OCI-LY7 (cell line): Measurements from ENCODE around the gene SELENOS. TPM values are rescaled to one million over a fixed set of nuclear protein-coding genes. Genes with fewer than 3 reads are reported as not detected.

Experiments used
- BruUV-seq: library from RNA; stranded (reverse); fragments of 400-500 nt; replicated peaks from 2 replicates; lab custom pipeline; 2021; lab: Mats Ljungman, UMichigan
- CTCF ChIA-PET: fragments of 300-600 bp; sonication (Branson Sonifier 250); formaldehyde crosslinking; loops from one replicate; lab custom pipeline; 2022; ENCODE audit warnings: antibody characterized with exemption; ENCODE audit not compliant: unreplicated experiment; lab: Charles Lee
- POLR2A ChIA-PET: fragments of 300-600 bp; sonication (Branson Sonifier 250); formaldehyde crosslinking; loops from one replicate; lab custom pipeline; 2022; ENCODE audit warnings: antibody characterized with exemption; lab: Charles Lee
- DNase-seq: peaks from one replicate; pipeline ENCODE4 v3.0.0-alpha.2; 2015; ENCODE audit warnings: low spot score
- H2AFZ ChIP-seq: fragments of 200-600 bp; sonication (generic), shearing (Covaris generic); 2 replicates; pipeline ENCODE4 v1.6.1; 2014; ENCODE audit warnings: mild to moderate bottlenecking, antibody characterized with exemption, low read length, moderate library complexity
- H3K27ac ChIP-seq: fragments of 200-600 bp; sonication (generic); 2 replicates; pipeline ENCODE4 v1.5.1; 2014; ENCODE audit warnings: mixed run types, low read depth, mild to moderate bottlenecking, moderate library complexity, low read length, inconsistent platforms; ENCODE audit not compliant: poor library complexity, severe bottlenecking
- H3K36me3 ChIP-seq: fragments of 200-600 bp; sonication (generic); 2 replicates; pipeline ENCODE4 v1.6.1; 2014; ENCODE audit warnings: mild to moderate bottlenecking, antibody characterized with exemption, low read length, moderate library complexity, mixed read lengths; ENCODE audit not compliant: insufficient read depth
- H3K4me1 ChIP-seq: fragments of 200-600 bp; sonication (generic); 2 replicates; pipeline ENCODE4 v1.5.1; 2014; ENCODE audit warnings: mild to moderate bottlenecking, low read length; ENCODE audit not compliant: insufficient read depth, poor library complexity, severe bottlenecking
- H3K4me2 ChIP-seq: fragments of 200-600 bp; sonication (generic); 2 replicates; pipeline ENCODE4 v1.6.1; 2014; ENCODE audit warnings: mild to moderate bottlenecking, low read length
- H3K4me3 ChIP-seq: fragments of 200-600 bp; sonication (generic); 2 replicates; pipeline ENCODE4 v1.5.1; 2014; ENCODE audit warnings: mild to moderate bottlenecking, low read depth, low read length; ENCODE audit not compliant: poor library complexity, severe bottlenecking
- H3K79me2 ChIP-seq: fragments of 200-600 bp; sonication (generic); 2 replicates; pipeline ENCODE4 v1.6.1; 2016; ENCODE audit warnings: low read depth, mild to moderate bottlenecking, low read length, moderate library complexity, mixed read lengths; ENCODE audit not compliant: insufficient read depth
- H3K9me2 ChIP-seq: fragments of 200-600 bp; sonication (generic); 2 replicates; pipeline ENCODE4 v1.6.1; 2016; ENCODE audit warnings: mild to moderate bottlenecking, low read length, mixed read lengths; ENCODE audit not compliant: insufficient read depth
- H3K9me3 ChIP-seq: fragments of 200-600 bp; sonication (generic); 2 replicates; pipeline ENCODE4 v1.6.1; 2014; ENCODE audit warnings: mild to moderate bottlenecking, mixed run types, low read length, mixed read lengths
- H4K20me1 ChIP-seq: fragments of 200-600 bp; sonication (generic); 2 replicates; pipeline ENCODE4 v1.6.1; 2014; ENCODE audit warnings: mild to moderate bottlenecking, antibody characterized with exemption, low read length, moderate library complexity, mixed read lengths; ENCODE audit not compliant: insufficient read depth
- EZH2phosphoT487 ChIP-seq: fragments of 200-600 bp; sonication (generic); IDR thresholded peaks from 2 replicates; pipeline ENCODE4 v1.6.1; 2018; ENCODE audit warnings: low read depth, borderline replicate concordance, mild to moderate bottlenecking, mixed run types, antibody characterized with exemption, low read length, moderate library complexity, mixed read lengths
- intact Hi-C: fragments of 100-400 bp; cut with micrococcal nuclease; formaldehyde crosslinking; loops from one replicate; pipeline ENCODE4 v1.10.0; 2022; ENCODE audit not compliant: unreplicated experiment
- total RNA-seq, 2 experiments: library from RNA; depleted of rRNA in 1 of 2; stranded (reverse); fragments of >200 nt in 1 of 2; shearing (Covaris generic) in 1 of 2; gene quantifications; 2 replicates each; pipeline ENCODE4 v1.2.3, GENCODE V29; 2014 to 2022
- TF ChIP-seq, protein P1 (sequence below): fragments of 200-600 bp; sonication (generic); conservative IDR thresholded peaks from 2 replicates; pipeline ENCODE4 v1.5.1; 2014; ENCODE audit warnings: mild to moderate bottlenecking, antibody characterized with exemption, low read length, moderate library complexity, mixed read lengths

Gene SELENOS
- total RNA-seq, 2 experiments from 2014 or later = 29.1 to 36.1 TPM

DNA sequence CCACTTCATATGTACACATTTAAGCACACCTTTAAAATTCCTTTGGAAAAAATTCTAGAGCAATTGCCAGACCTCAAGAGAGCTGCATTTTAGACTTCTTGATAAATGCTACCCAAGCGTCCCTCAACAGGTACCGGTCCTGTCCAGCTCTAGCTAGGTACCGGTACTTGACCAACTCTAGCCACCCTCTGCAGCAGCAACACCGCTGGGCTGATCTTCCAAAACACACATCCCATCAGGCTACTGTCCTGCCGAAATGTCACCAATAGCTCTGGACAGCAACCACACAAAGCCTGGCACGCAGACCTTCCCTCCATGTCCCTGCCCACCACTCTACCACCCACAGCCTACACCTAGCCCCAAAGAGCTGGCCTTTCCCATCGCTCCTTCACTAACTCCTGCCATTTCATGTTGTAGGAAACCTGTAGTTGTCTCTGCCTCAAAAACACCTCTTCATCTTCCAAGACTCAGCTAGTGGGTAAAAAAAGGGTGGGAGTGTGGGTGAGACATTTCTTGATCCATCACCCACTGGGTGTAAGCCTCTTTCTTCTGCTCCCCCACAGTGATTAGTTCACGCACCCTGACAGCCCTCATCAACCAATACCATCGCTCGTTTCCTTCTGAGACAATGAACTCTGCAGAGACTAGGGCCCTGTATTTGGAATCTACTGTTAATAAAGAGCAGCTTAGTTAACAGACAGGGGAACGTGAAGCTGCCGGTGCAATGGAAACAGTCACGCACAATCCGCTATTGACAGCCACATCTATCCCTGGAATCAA, 32.2 kb downstream of the SELENOS start:
- Histone ChIP-seq H3K9me2 (no peaks in the 10 kb centered on the region), H3K79me2 (peaks cover 7% of the 10 kb centered on the region; the same call in 1 of the 2 replicates), H3K4me2 (peak overlapping the region; percentile 72), H3K36me3 (no peaks in the 10 kb centered on the region), H2AFZ (no peak overlapping the region), H3K27ac (no peak overlapping the region), H4K20me1 (peaks cover 2% of the 10 kb centered on the region; the same call in 1 of the 2 replicates), H3K4me1 (peaks cover 49% of the 10 kb centered on the region), H3K9me3 (no peaks in the 10 kb centered on the region), H3K4me3 (no peak overlapping the region)
- no TSS peak for BruUV-seq
- TF ChIP-seq, protein P1, sequence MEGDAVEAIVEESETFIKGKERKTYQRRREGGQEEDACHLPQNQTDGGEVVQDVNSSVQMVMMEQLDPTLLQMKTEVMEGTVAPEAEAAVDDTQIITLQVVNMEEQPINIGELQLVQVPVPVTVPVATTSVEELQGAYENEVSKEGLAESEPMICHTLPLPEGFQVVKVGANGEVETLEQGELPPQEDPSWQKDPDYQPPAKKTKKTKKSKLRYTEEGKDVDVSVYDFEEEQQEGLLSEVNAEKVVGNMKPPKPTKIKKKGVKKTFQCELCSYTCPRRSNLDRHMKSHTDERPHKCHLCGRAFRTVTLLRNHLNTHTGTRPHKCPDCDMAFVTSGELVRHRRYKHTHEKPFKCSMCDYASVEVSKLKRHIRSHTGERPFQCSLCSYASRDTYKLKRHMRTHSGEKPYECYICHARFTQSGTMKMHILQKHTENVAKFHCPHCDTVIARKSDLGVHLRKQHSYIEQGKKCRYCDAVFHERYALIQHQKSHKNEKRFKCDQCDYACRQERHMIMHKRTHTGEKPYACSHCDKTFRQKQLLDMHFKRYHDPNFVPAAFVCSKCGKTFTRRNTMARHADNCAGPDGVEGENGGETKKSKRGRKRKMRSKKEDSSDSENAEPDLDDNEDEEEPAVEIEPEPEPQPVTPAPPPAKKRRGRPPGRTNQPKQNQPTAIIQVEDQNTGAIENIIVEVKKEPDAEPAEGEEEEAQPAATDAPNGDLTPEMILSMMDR = no peak
- no peak for TF ChIP-seq EZH2phosphoT487
- intact Hi-C loops = loop anchor here (2.0 kb wide), 1 partner anchor 46 kb away; no protein-coding TSS in a partner anchor
- no peak for DNase-seq
- ChIA-PET CTCF (no interaction called here), POLR2A (interaction anchor here (0.5 to 2.2 kb wide), 7 partner anchors 9 to 322 kb away, joined by 3 to 6 read pairs (median 4); no protein-coding TSS in a partner anchor)

DNA sequence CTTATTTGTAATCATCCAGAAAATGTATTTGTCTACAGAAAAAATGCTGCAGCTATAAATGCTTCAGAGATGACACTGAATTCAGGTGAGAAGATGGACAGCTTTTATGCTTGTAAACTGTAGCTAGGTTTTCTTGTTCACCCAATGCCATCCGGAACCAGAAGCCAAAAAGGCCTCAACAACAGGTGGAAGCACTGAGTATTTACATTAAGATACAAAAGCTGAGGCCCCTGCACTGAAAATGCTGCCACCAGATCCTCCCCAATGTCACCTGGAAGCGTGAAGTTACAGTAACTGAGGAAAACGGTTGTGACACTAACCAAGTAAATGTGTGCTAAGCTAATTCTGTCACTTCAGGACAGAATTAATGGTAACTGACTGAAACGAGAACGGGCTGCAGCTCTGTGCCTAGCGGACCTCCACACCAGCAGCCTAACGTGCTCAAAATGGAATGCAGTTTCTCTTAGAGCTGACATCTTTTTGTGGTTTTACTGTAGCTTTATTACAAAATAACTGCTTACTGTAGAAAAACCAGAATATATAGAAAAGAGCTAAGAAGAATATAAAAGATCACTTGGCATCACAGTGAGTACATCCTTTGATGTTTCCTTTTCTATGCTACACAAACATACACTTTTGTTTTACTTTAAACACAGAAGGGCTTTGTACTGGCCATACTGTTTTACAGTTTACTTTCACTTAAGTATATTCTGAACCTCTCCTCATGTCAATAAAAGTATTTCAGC, 33.1 kb downstream of the SELENOS start:
- Histone ChIP-seq H3K27ac (peak overlapping the region; percentile 26), H4K20me1 (no peaks in the 10 kb centered on the region), H3K9me2 (no peaks in the 10 kb centered on the region), H3K36me3 (no peaks in the 10 kb centered on the region), H3K4me2 (peak overlapping the region; percentile 72), H3K9me3 (no peaks in the 10 kb centered on the region), H3K4me3 (no peak overlapping the region), H3K4me1 (peaks cover 49% of the 10 kb centered on the region), H2AFZ (peak overlapping the region; percentile 15; the same call in 1 of the 2 replicates), H3K79me2 (peaks cover 7% of the 10 kb centered on the region; the same call in 1 of the 2 replicates)
- BruUV-seq = no TSS peak
- intact Hi-C loops = loop anchor here (2.0 kb wide), 1 partner anchor 45 kb away; no protein-coding TSS in a partner anchor
- CTCF ChIA-PET = no interaction called here
- TF ChIP-seq EZH2phosphoT487 = no peak
- TF ChIP-seq, protein P1 = peak; percentile 31; the same call in 1 of the 2 replicates
- peak; percentile 42 for DNase-seq
- POLR2A ChIA-PET = interaction anchor here (0.5 to 2.2 kb wide), 6 partner anchors 8 to 496 kb away, joined by 3 to 6 read pairs (median 4); partner anchors contain the start of gene SNRPA1
